Kidney (tissue), 14 donors: ENCODE measurements around the gene TMEM167A. TPM values are rescaled to one million over a fixed set of nuclear protein-coding genes. Genes with fewer than 3 reads are reported as not detected.

Source experiments
- DNase-seq, 5 donors: peaks; one replicate each; pipeline ENCODE4 v3.0.0-alpha.2; 2013 to 2020
- FAIRE-seq: peaks from 2 replicates; lab custom pipeline; 2012; peaks lifted over from hg19 to GRCh38; lab: Jason Lieb, UNC
- H3K27ac ChIP-seq, 2 donors: one replicate each; pipeline ENCODE4 v1.7.0; 2013; ENCODE audit warnings: low read depth in 2 of 2, low read length in 2 of 2, inconsistent platforms in 1 of 2
- H3K27me3 ChIP-seq: one replicate; pipeline ENCODE4 v1.7.1; 2013; ENCODE audit warnings: low read length, inconsistent platforms; ENCODE audit not compliant: control insufficient read depth, insufficient read depth
- H3K36me3 ChIP-seq, 3 donors: one replicate each; pipeline versions ENCODE4 v1.7.0 to v1.7.1; 2013; ENCODE audit warnings: low read length in 3 of 3, control low read depth in 1 of 3, inconsistent platforms in 1 of 3; ENCODE audit not compliant: insufficient read depth in 3 of 3, control insufficient read depth in 2 of 3
- H3K4me1 ChIP-seq, 3 donors: one replicate each; pipeline versions ENCODE4 v1.7.0 to v1.7.1; 2013; ENCODE audit warnings: low read length in 3 of 3, inconsistent platforms in 1 of 3, low read depth in 1 of 3; ENCODE audit not compliant: control insufficient read depth in 2 of 3, insufficient read depth in 2 of 3
- H3K4me3 ChIP-seq, 3 donors: one replicate each; pipeline versions ENCODE4 v1.7.0 to v1.8.1; 2013; ENCODE audit warnings: low read length in 3 of 3, control low read depth in 1 of 3, inconsistent platforms in 1 of 3
- H3K9ac ChIP-seq, 3 donors: one replicate each; pipeline versions ENCODE4 v1.7.0 to v1.7.1; 2013; ENCODE audit warnings: low read length in 3 of 3, control low read depth in 1 of 3, inconsistent platforms in 1 of 3
- H3K9me3 ChIP-seq, 3 donors: one replicate each; pipeline versions ENCODE4 v1.7.0 to v1.7.1; 2013; ENCODE audit warnings: low read length in 3 of 3, control low read depth in 1 of 3, inconsistent platforms in 1 of 3; ENCODE audit not compliant: control insufficient read depth in 2 of 3, insufficient read depth in 1 of 3
- intact Hi-C: fragments of 100-400 bp; cut with DNase I; formaldehyde crosslinking; loops from one replicate; pipeline ENCODE4 v1.11.1; 2022
- polyA plus RNA-seq: library from polyadenylated mRNA; stranded (reverse); fragments of 350-450 nt; fragmentation: Illumina TruSeq; extraction: RNeasy Lipid Tissue Mini Kit (QIAGEN cat#74804); gene quantifications from one replicate; pipeline ENCODE4 v1.2.3, GENCODE V29; 2014; ENCODE audit warnings: low read depth, low replicate concordance; ENCODE audit not compliant: insufficient read depth
- total RNA-seq: library from RNA; stranded (reverse); fragmentation: NEBNext Ultra II Directional; extraction: Animal tissue kit (Norgen Biotek cat#: 25700); gene quantifications from one replicate; pipeline ENCODE4 v1.2.1, GENCODE V29; 2021
- TF ChIP-seq, protein P1 (sequence below): IDR thresholded peaks from 3 replicates; pipeline ENCODE4 v1.5.1; 2012; ENCODE audit warnings: mild to moderate bottlenecking, moderate library complexity, borderline replicate concordance; ENCODE audit not compliant: insufficient read depth; ENCODE audit errors: extremely low read depth
- donor health status: control.
- donor health status: control.
- donor health status: control.
- donor health status: control.
- donor health status: control.
- donor health status: DM: yes; HTN: yes; CAD: no.
- donor health status: Normal renal cell carcinoma (clear cell type).

The TMEM167A gene
- total and polyA plus RNA-seq, 2 donors from 2014 or later, result 55.3 to 82.0 TPM

GRCh38 chr5:83044926-83045325, 32.3 kb downstream of the TMEM167A start:
- Histone ChIP-seq H3K9me3 (no peaks in the 10 kb centered on the region), H3K36me3 (no peaks in the 10 kb centered on the region), H3K9ac (no peak overlapping the region), H3K4me1 (no peaks in the 10 kb centered on the region), H3K27me3 (no peaks in the 10 kb centered on the region), H3K4me3 (no peak overlapping the region), H3K27ac (no peak overlapping the region)
- intact Hi-C loops, result no loop called here
- DNase-seq (no peak), FAIRE-seq (no peak)
- TF ChIP-seq, protein P1, sequence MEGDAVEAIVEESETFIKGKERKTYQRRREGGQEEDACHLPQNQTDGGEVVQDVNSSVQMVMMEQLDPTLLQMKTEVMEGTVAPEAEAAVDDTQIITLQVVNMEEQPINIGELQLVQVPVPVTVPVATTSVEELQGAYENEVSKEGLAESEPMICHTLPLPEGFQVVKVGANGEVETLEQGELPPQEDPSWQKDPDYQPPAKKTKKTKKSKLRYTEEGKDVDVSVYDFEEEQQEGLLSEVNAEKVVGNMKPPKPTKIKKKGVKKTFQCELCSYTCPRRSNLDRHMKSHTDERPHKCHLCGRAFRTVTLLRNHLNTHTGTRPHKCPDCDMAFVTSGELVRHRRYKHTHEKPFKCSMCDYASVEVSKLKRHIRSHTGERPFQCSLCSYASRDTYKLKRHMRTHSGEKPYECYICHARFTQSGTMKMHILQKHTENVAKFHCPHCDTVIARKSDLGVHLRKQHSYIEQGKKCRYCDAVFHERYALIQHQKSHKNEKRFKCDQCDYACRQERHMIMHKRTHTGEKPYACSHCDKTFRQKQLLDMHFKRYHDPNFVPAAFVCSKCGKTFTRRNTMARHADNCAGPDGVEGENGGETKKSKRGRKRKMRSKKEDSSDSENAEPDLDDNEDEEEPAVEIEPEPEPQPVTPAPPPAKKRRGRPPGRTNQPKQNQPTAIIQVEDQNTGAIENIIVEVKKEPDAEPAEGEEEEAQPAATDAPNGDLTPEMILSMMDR, result no peak

DNA sequence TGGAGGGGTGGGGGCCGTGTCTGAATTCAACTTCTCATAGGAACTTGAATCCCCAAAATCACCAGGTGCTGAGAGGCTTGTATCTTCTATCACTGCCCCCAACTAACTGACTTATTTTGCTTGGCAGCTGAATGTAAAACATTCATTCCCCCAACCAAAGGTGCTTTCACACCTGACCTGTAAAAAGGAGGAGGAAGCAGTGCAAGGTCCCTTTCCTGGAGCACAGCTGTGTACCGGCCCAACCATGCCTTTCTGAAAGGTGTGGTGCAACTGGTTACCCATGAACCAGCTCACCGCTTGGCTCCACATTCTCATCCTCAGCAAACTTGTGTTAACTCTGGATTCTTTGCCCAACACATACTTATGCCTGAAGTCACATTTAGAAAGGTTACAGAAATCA, 34.7 kb downstream of the TMEM167A start:
- Histone ChIP-seq H3K4me3 (no peak overlapping the region), H3K9me3 (no peaks in the 10 kb centered on the region), H3K9ac (no peak overlapping the region), H3K27ac (no peak overlapping the region), H3K36me3 (no peaks in the 10 kb centered on the region), H3K27me3 (no peaks in the 10 kb centered on the region), H3K4me1 (no peaks in the 10 kb centered on the region)
- FAIRE-seq (no peak), DNase-seq (no peak)
- intact Hi-C loops, result no loop called here
- TF ChIP-seq, protein P1, result no peak

- Histone ChIP-seq H3K27ac (no peak overlapping the region), H3K9ac (no peak overlapping the region), H3K36me3 (no peaks in the 10 kb centered on the region), H3K4me3 (no peak overlapping the region), H3K27me3 (no peaks in the 10 kb centered on the region), H3K9me3 (no peaks in the 10 kb centered on the region), H3K4me1 (peaks cover 0 to 4% (median 0%) of the 10 kb centered on the region in 3 donors)
- DNase-seq, result no peak
- TF ChIP-seq, protein P1, result no peak
- intact Hi-C loops, result no loop called here
- FAIRE-seq, result no peak
Measured at GRCh38 chr5:83038924-83039323, 38.3 kb downstream of the TMEM167A start.

GRCh38 chr5:83036991-83037575, 40.1 kb downstream of the TMEM167A start:
- DNase-seq (no peak), FAIRE-seq (no peak)
- Histone ChIP-seq H3K4me1 (peaks cover 0 to 4% (median 0%) of the 10 kb centered on the region in 3 donors), H3K9ac (no peak overlapping the region), H3K9me3 (no peaks in the 10 kb centered on the region), H3K4me3 (no peak overlapping the region), H3K27me3 (no peaks in the 10 kb centered on the region), H3K36me3 (no peaks in the 10 kb centered on the region), H3K27ac (no peak overlapping the region)
- intact Hi-C loops, result no loop called here
- TF ChIP-seq, protein P1, result no peak
